Esophagus (tissue), 2 donors: ENCODE results near the gene SLC49A3. TPM values are rescaled to one million over a fixed set of nuclear protein-coding genes. Genes with fewer than 3 reads are reported as not detected.
"Not testable (repeated sequence)": the region's sequence is repeated elsewhere in the genome, so short reads cannot be mapped to it uniquely, and the experiment has no call there.

Source experiments
- H3K27ac ChIP-seq, 2 donors: one replicate each; pipeline ENCODE4 v1.5.1; 2013; ENCODE audit warnings: low read depth in 2 of 2, mild to moderate bottlenecking in 2 of 2, inconsistent platforms in 1 of 2, low read length in 1 of 2, moderate library complexity in 1 of 2
- H3K27me3 ChIP-seq, 2 donors: one replicate each; pipeline ENCODE4 v1.6.1; 2013; ENCODE audit warnings: low read length in 2 of 2, control low read depth in 1 of 2, mild to moderate bottlenecking in 1 of 2; ENCODE audit not compliant: insufficient read depth in 2 of 2, control insufficient read depth in 1 of 2
- H3K36me3 ChIP-seq, 2 donors: one replicate each; pipeline ENCODE4 v1.6.1; 2013; ENCODE audit warnings: low read length in 1 of 2; ENCODE audit not compliant: control insufficient read depth in 2 of 2, insufficient read depth in 2 of 2
- H3K4me1 ChIP-seq, 2 donors: one replicate each; pipeline ENCODE4 v1.6.1; 2013; ENCODE audit warnings: low read length in 1 of 2; ENCODE audit not compliant: control insufficient read depth in 2 of 2, insufficient read depth in 2 of 2
- H3K4me3 ChIP-seq, 2 donors: one replicate each; pipeline ENCODE4 v1.5.1; 2013; ENCODE audit warnings: low read length in 2 of 2, mild to moderate bottlenecking in 2 of 2, low read depth in 1 of 2, moderate library complexity in 1 of 2
- H3K9me3 ChIP-seq, 2 donors: one replicate each; pipeline ENCODE4 v1.6.1; 2013; ENCODE audit warnings: mild to moderate bottlenecking in 2 of 2, low read depth in 1 of 2, low read length in 1 of 2, moderate library complexity in 1 of 2; ENCODE audit not compliant: control insufficient read depth in 2 of 2, insufficient read depth in 1 of 2
- WGBS, 2 donors: extraction: QIAGEN DNeasy Blood & Tissue Kit; methylation state at CpG; one replicate each; pipeline ENCODE4 v1.1.7; 2013; 5-methylcytosine and 5-hydroxymethylcytosine counted together
- polyA plus RNA-seq, 2 donors: library from polyadenylated mRNA; stranded (reverse); fragments of 200-250 nt; gene quantifications; one replicate each; pipeline ENCODE4 v1.2.3, GENCODE V29; 2013
- donor health status: healthy with polysubstance abuse.
- donor health status: Bipolar disorder and iron deficiency.

Gene SLC49A3
- polyA plus RNA-seq = 1 to 10 TPM; 3.8 to 7.2 TPM

DNA sequence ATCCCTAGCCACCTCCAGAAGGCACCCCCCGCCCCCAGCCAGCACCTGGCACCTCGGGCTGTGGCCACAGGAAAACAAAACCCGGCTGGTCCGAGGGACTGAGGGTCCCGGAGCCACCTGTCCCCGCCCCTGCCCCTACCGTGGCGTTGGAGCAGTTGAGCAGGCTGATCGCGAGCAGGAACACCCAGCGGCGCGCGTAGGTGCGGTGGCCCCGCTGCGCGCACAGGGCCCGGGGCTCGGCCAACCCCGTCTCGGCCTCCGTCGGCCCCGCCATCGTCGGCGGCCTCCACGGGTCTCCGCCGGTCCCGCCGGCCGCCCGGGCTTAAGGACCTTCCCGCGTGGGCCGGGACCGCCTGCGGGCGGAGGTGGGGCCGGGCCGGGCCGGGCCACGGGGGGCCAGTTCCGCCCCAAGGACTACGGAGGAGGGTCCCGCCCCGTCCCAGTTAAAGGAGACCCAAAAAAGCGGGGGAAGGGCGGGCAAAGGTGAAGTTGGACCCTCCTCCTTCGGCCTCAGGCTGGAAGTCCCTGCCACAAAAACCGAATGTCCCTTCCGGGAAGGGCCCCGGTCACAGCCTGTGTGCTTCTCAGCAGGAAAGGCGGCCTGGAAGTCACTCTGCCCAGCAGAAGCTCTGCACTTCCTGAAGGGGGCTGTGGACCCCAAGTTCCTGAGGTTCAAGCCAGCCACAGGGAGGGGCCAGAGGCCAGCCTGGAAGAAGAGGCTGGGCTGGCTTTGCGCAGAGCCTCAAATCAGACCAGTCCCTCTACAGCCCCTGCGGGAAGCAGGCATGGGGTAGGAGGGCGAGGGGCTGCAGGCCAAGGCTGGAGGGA, at the start of gene SLC49A3:
Gene SLC49A3 (minus strand): TSS at position 298 of the 828 bp plus-strand sequence. CDS start 24 bp downstream, at position 274.
- WGBS, 2 donors = 12 to 16% methylated on average over 42 to 59 of the region's 59 CpGs

GRCh38 chr4:736561-736960, 47.6 kb upstream of the SLC49A3 start:
- whole genome bisulfite sequencing, 2 donors = 97 to 98% methylated on average over 27 to 33 of the region's 34 CpGs
- H3K9me3 ChIP-seq, H3K27ac ChIP-seq, H3K27me3 ChIP-seq, H3K4me3 ChIP-seq, H3K4me1 ChIP-seq: not testable (repeated sequence)
- H3K36me3 ChIP-seq = peaks cover 21 to 65% of the 10 kb centered on the region in 2 donors

More for the DNA sequence above, at the start of gene SLC49A3:
- H3K36me3 ChIP-seq = peaks cover 0 to 2% of the 10 kb centered on the region in 2 donors
- no peaks in the 10 kb centered on the region for H3K27me3 ChIP-seq
- H3K27ac ChIP-seq = peak within 1 kb of the TSS; percentile 30 to 78
- peak within 1 kb of the TSS; percentile 39 to 52 for H3K4me3 ChIP-seq
- peaks cover 6 to 28% of the 10 kb centered on the region in 2 donors for H3K4me1 ChIP-seq
- no peaks in the 10 kb centered on the region for H3K9me3 ChIP-seq

- Histone ChIP-seq H3K27me3 (no peaks in the 10 kb centered on the region), H3K36me3 (peaks cover 21 to 66% of the 10 kb centered on the region in 2 donors), H3K4me3 (no peak overlapping the region), H3K4me1 (no peaks in the 10 kb centered on the region), H3K9me3 (peaks cover 0 to 5% of the 10 kb centered on the region in 2 donors), H3K27ac (no peak overlapping the region)
- 95 to 96% methylated on average over 8 of the region's 8 CpGs for WGBS, 2 donors
Observed at GRCh38 chr4:735583-735982, 46.6 kb upstream of the SLC49A3 start.

DNA sequence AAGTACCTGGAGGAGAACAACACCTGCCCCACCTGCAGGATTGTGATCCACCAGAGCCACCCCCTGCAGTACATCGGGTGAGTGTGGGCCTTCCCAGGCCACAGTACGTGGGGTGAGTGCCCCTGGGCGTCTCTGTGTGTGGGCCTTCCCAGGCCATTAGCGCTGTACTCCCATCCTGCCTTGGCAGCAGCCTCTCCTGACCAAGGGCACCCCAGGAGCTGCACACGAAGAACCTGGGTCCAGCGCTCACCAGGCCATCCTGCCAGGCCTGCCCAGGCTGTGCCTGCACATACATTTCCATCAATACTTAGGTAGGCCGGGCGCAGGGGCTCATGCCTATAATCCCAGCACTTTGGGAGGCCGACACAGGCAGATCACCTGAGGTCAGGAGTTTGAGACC, 46.0 kb upstream of the SLC49A3 start:
- Histone ChIP-seq H3K27me3 (no peaks in the 10 kb centered on the region), H3K4me3 (no peak overlapping the region), H3K27ac (no peak overlapping the region), H3K4me1 (no peaks in the 10 kb centered on the region), H3K9me3 (peaks cover 0 to 5% of the 10 kb centered on the region in 2 donors), H3K36me3 (peaks cover 19 to 62% of the 10 kb centered on the region in 2 donors)
- WGBS, 2 donors = 94 to 96% methylated on average over 9 of the region's 9 CpGs

DNA sequence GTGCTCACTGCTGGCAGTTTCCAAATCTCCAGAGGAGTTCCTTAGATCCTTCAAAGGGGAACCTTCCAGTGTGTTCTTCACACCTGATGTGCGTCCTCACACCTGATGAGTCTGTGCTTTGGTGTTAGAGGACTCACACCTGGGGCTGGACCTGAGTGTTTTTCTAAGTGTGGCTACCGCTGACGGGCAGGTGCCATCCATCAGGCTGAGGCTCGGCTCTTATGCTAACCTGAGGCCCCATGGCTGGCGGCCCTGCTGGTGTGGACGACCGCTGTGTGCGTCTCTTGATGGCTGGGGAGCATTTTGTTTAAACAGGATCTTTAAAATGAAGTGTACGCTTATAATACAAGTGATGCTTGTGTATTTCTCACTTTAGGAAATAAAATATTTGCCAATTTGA, 45.1 kb upstream of the SLC49A3 start:
- WGBS, 2 donors = 91 to 92% methylated on average over 9 of the region's 9 CpGs
- Histone ChIP-seq H3K36me3 (peaks cover 16 to 54% of the 10 kb centered on the region in 2 donors), H3K4me1 (no peaks in the 10 kb centered on the region)

GRCh38 chr4:733631-733980, 44.7 kb upstream of the SLC49A3 start:
- Histone ChIP-seq H3K27me3 (no peaks in the 10 kb centered on the region), H3K36me3 (peaks cover 16 to 53% of the 10 kb centered on the region in 2 donors)
- 90 to 92% methylated on average over 18 of the region's 18 CpGs for WGBS, 2 donors

More for the DNA sequence above, 45.1 kb upstream of the SLC49A3 start:
- no peak overlapping the region for H3K27ac ChIP-seq
- H3K4me3 ChIP-seq = no peak overlapping the region
- H3K9me3 ChIP-seq = peaks cover 0 to 5% of the 10 kb centered on the region in 2 donors
- no peaks in the 10 kb centered on the region for H3K27me3 ChIP-seq

DNA sequence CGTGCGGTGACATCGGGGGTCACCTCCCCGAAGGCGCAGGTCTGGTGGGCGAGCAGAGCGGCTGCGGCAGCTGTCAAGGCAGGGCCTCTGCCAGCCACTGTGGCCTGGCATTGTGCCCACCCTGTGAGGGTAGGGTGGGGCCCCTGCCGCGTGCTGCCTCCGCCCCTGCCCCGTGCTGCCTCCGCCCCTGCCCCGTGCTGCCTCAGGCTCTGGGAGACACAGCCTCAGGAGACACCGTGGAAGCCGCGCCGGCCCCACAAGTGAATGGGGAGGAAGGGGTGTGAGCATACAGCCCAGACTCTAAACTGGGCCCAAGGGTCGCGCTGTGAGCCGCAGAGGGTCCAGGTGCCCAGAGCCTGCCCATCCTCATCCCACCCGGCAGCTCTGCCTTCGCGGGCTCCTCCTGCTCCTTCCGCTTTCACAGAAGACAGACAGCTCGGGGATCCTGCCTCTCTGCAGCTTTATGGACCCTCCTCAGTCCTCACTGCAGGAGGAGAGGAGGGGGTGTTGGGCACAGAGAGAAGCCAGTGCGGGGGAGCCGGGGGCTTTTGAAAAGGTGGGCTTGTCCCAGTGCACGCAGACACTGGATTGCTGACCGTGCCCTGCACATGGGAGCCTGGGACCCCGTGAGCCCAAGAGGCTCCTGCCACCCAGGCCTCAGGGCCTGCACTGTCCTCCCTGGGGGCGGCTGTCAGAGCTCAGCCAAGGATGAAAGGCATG, 44.1 kb upstream of the SLC49A3 start:
- 85 to 86% methylated on average over 32 of the region's 32 CpGs for WGBS, 2 donors
- Histone ChIP-seq H3K9me3 (peaks cover 0 to 5% of the 10 kb centered on the region in 2 donors), H3K27ac (no peak overlapping the region), H3K36me3 (peaks cover 13 to 53% of the 10 kb centered on the region in 2 donors), H3K4me1 (no peaks in the 10 kb centered on the region), H3K27me3 (no peaks in the 10 kb centered on the region), H3K4me3 (no peak overlapping the region)

More at GRCh38 chr4:733631-733980, 44.7 kb upstream of the SLC49A3 start:
- Histone ChIP-seq H3K27ac (no peak overlapping the region), H3K4me1 (no peaks in the 10 kb centered on the region), H3K4me3 (no peak overlapping the region), H3K9me3 (peaks cover 0 to 5% of the 10 kb centered on the region in 2 donors)

- WGBS, 2 donors = 90 to 94% methylated on average over 20 of the region's 20 CpGs
- Histone ChIP-seq H3K9me3 (peaks cover 0 to 5% of the 10 kb centered on the region in 2 donors), H3K4me1 (no peaks in the 10 kb centered on the region), H3K27me3 (no peaks in the 10 kb centered on the region), H3K36me3 (peaks cover 10 to 47% of the 10 kb centered on the region in 2 donors), H3K27ac (no peak overlapping the region), H3K4me3 (no peak overlapping the region)
Observed at GRCh38 chr4:732486-732885, 43.5 kb upstream of the SLC49A3 start.

DNA sequence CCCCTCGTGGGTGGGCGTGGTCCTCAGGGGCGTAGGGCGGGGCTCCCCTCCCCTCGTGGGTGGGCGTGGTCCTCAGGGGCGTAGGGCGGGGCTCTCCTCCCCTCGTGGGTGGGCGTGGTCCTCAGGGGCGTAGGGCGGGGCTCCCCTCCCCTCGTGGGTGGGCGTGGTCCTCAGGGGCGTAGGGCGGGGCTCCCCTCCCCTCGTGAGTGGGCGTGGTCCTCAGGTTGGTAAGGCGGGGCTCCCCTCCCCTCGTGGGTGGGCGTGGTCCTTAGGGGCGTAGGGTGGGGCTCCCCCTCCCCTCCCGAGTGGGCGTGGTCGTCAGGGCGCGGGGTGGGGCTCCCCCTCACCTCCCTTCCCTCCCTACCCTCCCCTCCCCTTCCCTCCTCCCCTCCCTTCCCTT, 43.0 kb upstream of the SLC49A3 start:
- not testable (repeated sequence) for H3K4me3 ChIP-seq, H3K4me1 ChIP-seq, H3K27ac ChIP-seq, H3K27me3 ChIP-seq, H3K9me3 ChIP-seq
- peaks cover 9 to 44% of the 10 kb centered on the region in 2 donors for H3K36me3 ChIP-seq
- WGBS, 2 donors = 66 to 78% methylated on average over 9 to 26 of the region's 27 CpGs
